ENCODE results near the gene OTUD6A.
"Not testable (repeated sequence)": the region's sequence is repeated elsewhere in the genome, so short reads cannot be mapped to it uniquely, and the experiment has no call there.

The OTUD6A gene

DNA sequence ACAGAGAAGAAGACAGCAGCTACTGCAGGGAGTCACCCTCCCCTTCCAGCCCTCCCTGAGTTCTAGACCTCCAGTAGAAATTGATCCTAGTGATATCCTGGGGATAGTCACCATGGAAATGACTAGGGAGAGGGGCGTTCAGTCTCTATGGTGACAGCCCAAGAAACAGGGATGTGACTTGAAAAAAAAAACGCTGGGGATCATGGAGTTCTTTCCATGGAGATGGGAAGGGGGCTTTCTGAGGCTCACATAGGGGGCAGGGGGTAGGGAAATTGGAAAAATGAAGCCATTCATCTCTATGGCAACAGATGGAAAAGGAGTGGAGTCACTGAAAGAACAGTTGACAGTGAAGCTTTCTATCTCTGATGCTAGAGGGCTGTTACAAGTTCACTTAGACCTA, 43.0 kb downstream of the OTUD6A start:
- no peak overlapping the region for H3K4me3 ChIP-seq (ENCODE audit: control insufficient read depth, low read depth, low read length)
- DNase-seq (ENCODE audit: low read depth), result no peak
- TF ChIP-seq, protein P1, sequence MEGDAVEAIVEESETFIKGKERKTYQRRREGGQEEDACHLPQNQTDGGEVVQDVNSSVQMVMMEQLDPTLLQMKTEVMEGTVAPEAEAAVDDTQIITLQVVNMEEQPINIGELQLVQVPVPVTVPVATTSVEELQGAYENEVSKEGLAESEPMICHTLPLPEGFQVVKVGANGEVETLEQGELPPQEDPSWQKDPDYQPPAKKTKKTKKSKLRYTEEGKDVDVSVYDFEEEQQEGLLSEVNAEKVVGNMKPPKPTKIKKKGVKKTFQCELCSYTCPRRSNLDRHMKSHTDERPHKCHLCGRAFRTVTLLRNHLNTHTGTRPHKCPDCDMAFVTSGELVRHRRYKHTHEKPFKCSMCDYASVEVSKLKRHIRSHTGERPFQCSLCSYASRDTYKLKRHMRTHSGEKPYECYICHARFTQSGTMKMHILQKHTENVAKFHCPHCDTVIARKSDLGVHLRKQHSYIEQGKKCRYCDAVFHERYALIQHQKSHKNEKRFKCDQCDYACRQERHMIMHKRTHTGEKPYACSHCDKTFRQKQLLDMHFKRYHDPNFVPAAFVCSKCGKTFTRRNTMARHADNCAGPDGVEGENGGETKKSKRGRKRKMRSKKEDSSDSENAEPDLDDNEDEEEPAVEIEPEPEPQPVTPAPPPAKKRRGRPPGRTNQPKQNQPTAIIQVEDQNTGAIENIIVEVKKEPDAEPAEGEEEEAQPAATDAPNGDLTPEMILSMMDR (IDR thresholded peaks at IDR 0.05; ENCODE audit: control insufficient read depth, insufficient read depth, low read depth, low read length, missing control alignments), result no peak

- H3K4me3 ChIP-seq (ENCODE audit: control insufficient read depth, low read depth, low read length); DNase-seq (ENCODE audit: low read depth): not testable (repeated sequence)
Measured at GRCh38 chrX:70111436-70112026, 49.3 kb downstream of the OTUD6A start.
